HG03066 (cell line): ENCODE data around the gene CCDC81.
"Not testable (repeated sequence)": the region's sequence is repeated elsewhere in the genome, so short reads cannot be mapped to it uniquely, and the experiment has no call there.

Experiments
- ATAC-seq: cut with Tn5 transposase; IDR thresholded peaks from one replicate; pipeline ENCODE4 v1.9.1; 2021; ENCODE audit warnings: low read depth; ENCODE audit not compliant: unreplicated experiment

The CCDC81 gene

GRCh38 chr11:86386283-86386682 lies 11.6 kb downstream of the CCDC81 start:
- ATAC-seq = no peak

DNA sequence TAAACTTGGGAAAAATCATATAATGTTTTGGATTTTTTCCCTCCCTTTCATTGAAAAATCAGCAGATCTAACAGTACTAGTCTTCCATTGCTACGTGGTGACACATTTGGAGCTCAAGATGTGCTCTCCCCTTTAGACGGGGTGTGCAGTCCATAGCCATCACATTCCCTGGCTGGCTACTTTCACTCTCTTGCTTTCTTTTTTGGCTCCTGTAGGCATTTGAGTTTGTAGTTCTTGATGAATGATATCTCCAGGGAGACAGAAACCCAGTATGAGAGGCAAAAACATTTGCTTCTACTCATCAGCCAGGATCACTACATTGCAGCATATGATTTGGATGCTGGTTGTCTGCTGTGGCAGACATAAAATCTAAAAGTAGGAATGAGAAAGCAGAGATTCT lies 12.1 kb downstream of the CCDC81 start:
- no peak for ATAC-seq

GRCh38 chr11:86388198-86388597 lies 13.5 kb downstream of the CCDC81 start:
- ATAC-seq = no peak

GRCh38 chr11:86390487-86390886 lies 15.8 kb downstream of the CCDC81 start:
- no peak for ATAC-seq

DNA sequence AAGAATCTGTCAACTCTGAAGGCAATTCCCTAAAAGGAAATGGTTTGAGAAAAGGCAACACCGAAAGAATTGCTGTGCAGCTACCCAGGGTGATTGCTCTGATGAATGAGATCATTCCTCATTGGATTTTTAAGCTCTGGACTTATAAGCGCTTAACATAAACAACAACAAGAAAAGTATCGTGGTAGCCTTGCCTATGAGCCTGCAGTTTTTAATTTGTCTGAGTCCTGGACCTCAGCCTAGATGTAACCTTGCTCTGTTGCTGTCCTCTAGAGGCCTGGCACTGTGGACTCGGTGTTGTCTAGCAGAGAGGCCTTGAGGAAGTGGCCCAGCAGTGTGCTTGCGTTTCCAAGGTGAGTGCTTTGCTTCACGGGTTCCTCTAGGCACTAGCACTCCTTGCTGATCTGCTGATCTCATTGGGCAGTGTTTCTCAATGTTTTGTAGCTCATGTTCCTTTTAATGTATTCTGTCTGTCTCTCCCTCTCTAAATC lies 20.4 kb downstream of the CCDC81 start:
- ATAC-seq = no peak

DNA sequence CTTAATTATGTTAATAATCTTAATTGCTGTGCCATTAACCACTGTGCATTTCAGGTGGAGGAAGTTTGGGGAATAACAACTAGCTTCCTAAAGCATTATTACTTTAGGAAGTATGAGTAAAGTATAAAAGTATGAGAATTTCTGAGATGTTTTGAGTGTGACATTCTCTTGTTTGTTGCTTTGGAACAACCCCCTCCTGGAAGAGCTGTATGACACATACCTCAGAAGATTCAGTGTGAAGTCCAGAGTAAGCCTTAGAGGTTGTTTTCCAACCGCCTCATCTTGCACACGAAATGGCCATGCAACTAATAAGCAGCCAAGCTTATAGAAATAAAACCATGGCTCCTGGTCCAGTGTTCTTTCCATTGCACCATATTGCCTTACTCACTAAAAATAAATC lies 21.7 kb downstream of the CCDC81 start:
- ATAC-seq = no peak

DNA sequence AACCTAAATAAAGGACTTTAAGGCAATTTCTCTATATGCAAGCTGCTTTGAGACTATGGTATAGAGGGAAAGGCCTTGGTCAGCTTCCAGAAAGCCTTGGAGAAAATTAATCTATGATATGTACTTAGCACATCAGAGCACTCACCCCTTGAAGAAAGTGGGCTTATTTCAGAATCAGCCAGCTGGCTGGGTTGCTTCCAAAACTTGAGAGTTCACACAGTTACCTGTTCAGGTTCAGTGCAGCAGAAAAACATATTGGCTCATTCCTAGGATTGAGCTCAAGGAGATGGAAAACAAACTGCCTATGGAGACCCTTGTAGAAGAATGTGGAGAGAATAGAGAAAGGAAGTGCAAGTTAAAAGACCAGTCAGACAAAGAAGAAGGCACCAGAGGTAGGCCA lies 22.7 kb downstream of the CCDC81 start:
- no peak for ATAC-seq

GRCh38 chr11:86398106-86398505 lies 23.4 kb downstream of the CCDC81 start:
- ATAC-seq = no peak

DNA sequence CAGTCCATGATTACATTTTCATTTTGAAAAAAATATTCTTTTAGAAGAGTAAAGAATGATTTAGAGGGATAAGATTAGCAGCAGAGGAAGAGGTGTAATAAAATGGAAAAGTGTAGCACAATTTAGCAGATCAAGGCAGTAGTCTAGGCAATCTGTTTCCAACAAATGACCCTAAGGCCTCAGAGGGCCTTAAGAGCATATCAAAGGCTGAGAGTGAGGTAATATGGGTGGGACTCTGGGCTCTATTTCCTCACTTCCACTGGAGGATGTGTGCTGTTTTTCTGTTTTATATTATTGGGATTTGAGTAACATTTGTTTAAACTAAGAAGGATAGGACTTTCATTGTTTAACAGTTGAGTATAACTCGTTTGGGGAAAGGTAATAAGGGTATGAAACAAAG lies 28.8 kb downstream of the CCDC81 start:
- no peak for ATAC-seq

DNA sequence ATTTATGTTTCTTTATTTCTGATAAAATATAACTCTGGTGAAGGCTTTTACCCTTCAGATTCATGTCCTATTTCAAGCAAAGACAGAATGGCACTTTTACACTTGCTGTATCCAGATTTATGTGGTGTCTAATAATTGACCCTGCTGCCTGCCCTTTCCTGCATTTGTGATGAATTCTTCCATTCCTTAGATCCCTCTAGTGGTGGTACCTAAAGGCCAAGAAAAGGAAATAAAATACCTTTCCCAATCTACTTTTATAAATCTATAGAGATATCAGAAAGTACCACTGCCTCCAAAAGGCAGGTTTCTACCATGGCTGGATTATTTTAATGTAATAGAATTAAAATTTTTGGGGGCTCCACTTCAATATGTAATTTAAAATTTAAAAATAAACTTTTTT lies 34.2 kb downstream of the CCDC81 start:
- ATAC-seq = no peak

DNA sequence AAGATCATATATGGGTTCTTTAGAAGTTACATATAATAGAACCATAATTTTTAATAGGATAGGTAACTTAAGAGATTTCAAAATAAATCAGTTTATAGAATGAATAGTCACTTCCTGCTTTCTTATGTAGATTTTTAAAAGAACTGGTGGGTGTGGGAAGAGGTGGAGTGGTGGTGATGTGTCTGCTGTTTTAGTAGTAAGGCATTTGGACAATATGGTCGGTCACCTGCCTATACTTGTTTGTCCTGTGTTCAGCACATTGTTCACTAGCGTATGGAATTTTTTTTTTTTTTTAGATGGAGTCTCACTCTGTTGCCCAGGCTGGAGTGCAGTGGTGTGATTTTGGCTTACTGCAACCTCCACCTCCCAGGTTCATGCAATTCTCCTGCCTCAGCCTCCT lies 39.3 kb downstream of the CCDC81 start:
- ATAC-seq = no peak

DNA sequence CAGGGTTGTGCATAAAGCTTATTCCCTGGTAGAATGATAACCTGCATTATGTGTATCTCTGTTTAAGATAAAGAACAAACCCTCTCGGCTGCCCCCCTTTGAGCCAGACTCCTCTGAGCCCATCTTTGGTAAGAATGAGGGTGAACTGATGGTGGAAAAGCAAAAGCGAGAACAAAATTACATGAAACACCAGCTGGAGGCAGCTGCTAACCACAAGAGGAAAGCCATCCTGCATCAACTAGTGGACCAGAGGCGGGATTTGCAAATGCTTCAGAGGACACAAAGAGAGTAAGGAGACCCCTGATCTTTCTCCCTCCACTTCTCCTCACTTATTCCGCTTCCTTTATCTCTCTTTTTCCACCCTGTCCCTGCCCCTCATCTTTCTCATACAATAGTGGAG lies 40.3 kb downstream of the CCDC81 start:
- no peak for ATAC-seq

GRCh38 chr11:86416494-86416893 lies 41.8 kb downstream of the CCDC81 start:
- ATAC-seq = no peak

DNA sequence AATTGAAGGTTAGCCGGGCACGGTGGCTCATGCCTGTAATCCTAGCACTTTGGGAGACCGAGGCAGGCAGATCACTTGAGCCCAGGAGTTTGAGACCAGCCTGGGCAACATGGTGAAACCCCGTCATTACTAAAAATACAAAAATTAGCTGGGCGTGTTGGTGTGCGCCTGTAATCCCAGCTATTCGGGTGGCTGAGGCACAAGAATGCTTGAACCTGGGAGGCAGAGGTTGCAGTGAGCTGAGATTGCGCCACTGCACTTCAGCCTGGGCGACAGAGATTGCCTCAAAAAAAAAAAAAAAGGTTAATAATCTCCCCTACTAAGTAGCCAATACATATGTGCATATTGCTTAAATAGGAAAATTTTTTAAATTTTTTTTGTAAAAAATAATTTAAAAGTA lies 42.3 kb downstream of the CCDC81 start:
- not testable (repeated sequence) for ATAC-seq

- ATAC-seq = no peak
Observed at GRCh38 chr11:86418106-86418505, 43.4 kb downstream of the CCDC81 start.

GRCh38 chr11:86418513-86418912 lies 43.8 kb downstream of the CCDC81 start:
- ATAC-seq = no peak

DNA sequence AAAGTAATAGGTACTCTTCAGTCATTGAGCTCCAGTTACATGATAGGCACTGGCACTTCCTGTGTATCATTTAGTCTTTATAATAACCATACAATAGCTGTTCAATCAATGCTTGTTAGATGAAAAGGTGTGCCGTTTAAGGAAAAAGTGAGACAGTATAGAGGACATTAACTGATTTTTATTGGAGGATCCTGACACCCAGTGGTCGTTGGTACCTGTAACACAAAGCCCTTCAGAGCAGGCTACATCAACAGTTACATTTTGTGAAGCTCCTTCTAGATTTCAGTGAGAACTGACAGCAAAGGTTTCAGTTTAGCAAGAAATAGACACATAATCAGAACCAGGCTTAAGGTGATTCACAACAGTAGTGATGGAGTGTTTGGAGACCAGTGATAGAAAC lies 44.2 kb downstream of the CCDC81 start:
- ATAC-seq = peak; percentile 54

DNA sequence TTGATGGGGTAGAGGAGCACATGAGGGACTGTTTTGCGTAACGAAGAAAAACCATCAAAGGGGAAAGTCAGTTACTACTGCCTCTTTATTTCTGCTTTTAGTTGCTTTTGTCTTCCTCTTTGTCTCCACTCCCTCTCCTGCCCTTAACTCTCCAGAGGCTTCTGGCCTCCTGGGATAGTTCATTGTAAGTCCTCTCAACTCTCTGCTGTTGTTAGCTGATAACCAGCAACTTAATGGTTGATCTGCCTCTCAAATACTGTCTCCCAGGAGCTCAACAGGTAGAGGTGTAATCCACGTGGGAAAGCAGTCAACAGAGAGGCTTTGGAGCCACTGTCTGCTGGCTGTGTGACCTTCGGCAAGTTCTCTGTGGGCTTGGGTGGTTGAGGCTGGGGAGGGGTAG lies 47.3 kb downstream of the CCDC81 start:
- no peak for ATAC-seq

DNA sequence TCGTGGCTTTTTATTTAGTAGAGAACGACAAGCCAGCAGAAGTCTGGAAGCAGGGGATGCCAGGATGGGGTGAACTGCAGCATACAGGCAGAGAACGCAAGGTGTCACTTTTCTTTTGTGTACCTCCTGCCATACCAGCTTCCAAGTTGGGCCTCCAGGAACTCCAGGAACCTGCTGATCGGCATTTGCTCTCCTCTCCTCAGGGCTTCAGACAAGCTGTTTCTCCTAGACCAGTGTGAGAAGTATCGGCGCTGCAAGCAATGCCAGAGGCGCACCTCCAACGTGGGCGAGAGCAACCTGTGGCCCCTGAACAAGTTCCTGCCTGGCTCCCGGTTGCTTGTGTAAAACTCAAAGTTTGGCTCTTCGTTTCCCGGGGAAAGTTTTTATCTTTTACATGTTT lies 47.7 kb downstream of the CCDC81 start:
- ATAC-seq = no peak

GRCh38 chr11:86423488-86423887 lies 48.8 kb downstream of the CCDC81 start:
- not testable (repeated sequence) for ATAC-seq

- no peak for ATAC-seq
Observed at GRCh38 chr11:86427441-86427840, 52.8 kb downstream of the CCDC81 start.

GRCh38 chr11:86431258-86431657 lies 56.6 kb downstream of the CCDC81 start:
- ATAC-seq = no peak

GRCh38 chr11:86433361-86434095 lies 58.8 kb downstream of the CCDC81 start:
- not testable (repeated sequence) for ATAC-seq
